GM12865 (cell line): ENCODE results near the gene CARD11.

Source experiments
- DNase-seq: peaks from one replicate; pipeline ENCODE4 v3.0.0; 2010; ENCODE audit warnings: low read depth
- H3K4me3 ChIP-seq: 2 replicates; pipeline ENCODE4 v1.5.1; 2011; ENCODE audit warnings: mild to moderate bottlenecking, low read depth, low read length, control low read depth
- CTCF ChIP-seq: IDR thresholded peaks from 2 replicates; pipeline ENCODE4 v1.5.1; 2011; ENCODE audit warnings: low read length, control low read depth, low read depth, inconsistent platforms; ENCODE audit not compliant: insufficient read depth; ENCODE audit errors: missing control alignments

CARD11 gene

GRCh38 chr7:2939193-2939885 is 104.3 kb downstream of the CARD11 start:
- no peak for TF ChIP-seq CTCF
- no peak for DNase-seq

GRCh38 chr7:2938514-2939192 is 105.0 kb downstream of the CARD11 start:
- no peak for DNase-seq
- TF ChIP-seq CTCF: no peak
- no peak overlapping the region for H3K4me3 ChIP-seq

More at GRCh38 chr7:2939193-2939885, 104.3 kb downstream of the CARD11 start:
- no peak overlapping the region for H3K4me3 ChIP-seq

- no peak for DNase-seq
- TF ChIP-seq CTCF: no peak
- H3K4me3 ChIP-seq: no peak overlapping the region
Observed at GRCh38 chr7:2937701-2938513, 105.8 kb downstream of the CARD11 start.

- no peak for DNase-seq
- H3K4me3 ChIP-seq: no peak overlapping the region
- no peak for TF ChIP-seq CTCF
Observed at GRCh38 chr7:2936891-2937580, 106.6 kb downstream of the CARD11 start.

- no peak overlapping the region for H3K4me3 ChIP-seq
- no peak for DNase-seq
- TF ChIP-seq CTCF: no peak
Observed at GRCh38 chr7:2936301-2936700, 107.4 kb downstream of the CARD11 start.

- no peak overlapping the region for H3K4me3 ChIP-seq
- no peak for TF ChIP-seq CTCF
- DNase-seq: no peak
Observed at GRCh38 chr7:2934984-2935740, 108.5 kb downstream of the CARD11 start.
